Gastrocnemius medialis (tissue), 4 donors: Measurements from ENCODE around the gene ACTA1.

Experiments used
- CTCF ChIP-seq, 5 experiments: fragments of 450-650 bp in 3 of 5; fragments of 200-600 bp in 2 of 5; sonication (generic) in 2 of 5; IDR thresholded peaks in 4 of 5; conservative IDR thresholded peaks in 1 of 5; 1 replicate in 4 of 5; 2 replicates in 1 of 5; pipeline ENCODE4 v1.5.1; 2016 to 2019; ENCODE audit warnings: antibody characterized with exemption in 5 of 5, mild to moderate bottlenecking in 3 of 5, moderate library complexity in 3 of 5
- POLR2A ChIP-seq, 2 donors: fragments of 450-650 bp; IDR thresholded peaks; one replicate each; pipeline ENCODE4 v1.6.1; 2017; ENCODE audit warnings: antibody characterized with exemption in 2 of 2, mild to moderate bottlenecking in 2 of 2, moderate library complexity in 2 of 2

- no peak for TF ChIP-seq CTCF (IDR thresholded peaks at IDR 0.05 in 4 of 5, conservative IDR thresholded peaks at IDR 0.05 in 1 of 5)
- TF ChIP-seq POLR2A (IDR thresholded peaks at IDR 0.05), result no peak
Measured at GRCh38 chr1:229457436-229457835, 23.5 kb upstream of the ACTA1 start.
